SK-N-MC (cell line): ENCODE data around the gene AVPI1.

Experiments
- EZH2 ChIP-seq: fragments of 200-600 bp; sonication (generic); IDR thresholded peaks from one replicate; pipeline ENCODE4 v1.6.1; 2017; ENCODE audit warnings: antibody characterized with exemption
- FOXP2 ChIP-seq: optimal IDR thresholded peaks from 2 replicates; pipeline ENCODE3; 2011; ENCODE audit warnings: mild to moderate bottlenecking, moderate library complexity; ENCODE audit not compliant: insufficient read depth; ENCODE audit errors: extremely low read length, control extremely low read depth
- POLR2AphosphoS5 ChIP-seq: IDR thresholded peaks from 2 replicates; pipeline ENCODE4 v1.6.1; 2012; ENCODE audit warnings: mild to moderate bottlenecking, low read depth, low read length, borderline replicate concordance

DNA sequence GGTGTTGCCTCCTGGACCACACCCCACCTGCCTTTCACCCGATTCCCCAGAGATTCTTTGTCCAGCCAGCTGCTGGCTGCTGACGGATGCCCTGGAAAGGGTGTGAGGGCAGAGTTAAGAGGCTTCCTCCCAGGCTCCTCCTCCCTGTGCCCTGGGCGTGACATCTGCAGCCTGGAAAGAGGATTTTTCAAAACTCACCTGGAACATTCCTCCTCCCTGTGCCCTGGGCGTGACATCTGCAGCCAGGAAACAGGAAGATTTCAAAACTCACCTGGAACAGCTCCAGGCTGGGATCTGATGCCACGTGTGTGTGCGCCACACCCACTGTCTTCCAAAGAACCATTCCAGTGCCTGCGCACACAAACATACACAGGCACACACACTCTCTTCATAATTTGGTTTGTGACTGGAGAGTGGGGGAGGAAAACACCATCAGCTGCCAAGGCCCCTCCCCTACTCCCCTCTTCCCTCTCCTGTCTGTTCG is 31.7 kb upstream of the AVPI1 start:
- TF ChIP-seq POLR2AphosphoS5 (no peak), EZH2 (no peak), FOXP2 (no peak)
